Mucosa of stomach (tissue), 1 donor: ENCODE measurements around the gene EVA1C.

Experiments
- H3K27me3 ChIP-seq: one replicate; pipeline ENCODE4 v1.7.0; 2013; ENCODE audit warnings: mild to moderate bottlenecking, low read length; ENCODE audit not compliant: control insufficient read depth, insufficient read depth
- H3K36me3 ChIP-seq: one replicate; pipeline ENCODE4 v1.7.0; 2013; ENCODE audit warnings: low read length; ENCODE audit not compliant: control insufficient read depth, insufficient read depth
- H3K4me1 ChIP-seq: one replicate; pipeline ENCODE4 v1.7.0; 2013; ENCODE audit warnings: mild to moderate bottlenecking, low read length; ENCODE audit not compliant: control insufficient read depth, insufficient read depth
- H3K4me3 ChIP-seq: one replicate; pipeline ENCODE4 v1.7.0; 2013; ENCODE audit warnings: low read length
- H3K9ac ChIP-seq: one replicate; pipeline ENCODE4 v1.7.0; 2013; ENCODE audit warnings: mild to moderate bottlenecking, low read length, moderate library complexity
- H3K9me3 ChIP-seq: one replicate; pipeline ENCODE4 v1.7.0; 2013; ENCODE audit warnings: mild to moderate bottlenecking, low read length, moderate library complexity; ENCODE audit not compliant: control insufficient read depth
- donor health status: Pancreatic carcinoma.

EVA1C gene

GRCh38 chr21:32392880-32393676 lies 19.4 kb upstream of the EVA1C start, which contains the start of gene URB1:
URB1 (minus strand) TSS chr21:32393012; CDS start chr21:32392910, 102 bp downstream.
- peak within 1 kb of the TSS; percentile 94 for H3K4me3 ChIP-seq
- H3K4me1 ChIP-seq, result no peaks in the 10 kb centered on the region
- no peaks in the 10 kb centered on the region for H3K27me3 ChIP-seq
- H3K9ac ChIP-seq, result peak within 1 kb of the TSS; percentile 87
- no peaks in the 10 kb centered on the region for H3K36me3 ChIP-seq
- no peaks in the 10 kb centered on the region for H3K9me3 ChIP-seq

GRCh38 chr21:32393677-32394001 lies 18.9 kb upstream of the EVA1C start:
- no peaks in the 10 kb centered on the region for H3K36me3 ChIP-seq
- H3K4me1 ChIP-seq, result no peaks in the 10 kb centered on the region
- H3K9me3 ChIP-seq, result no peaks in the 10 kb centered on the region
- no peaks in the 10 kb centered on the region for H3K27me3 ChIP-seq
- H3K4me3 ChIP-seq, result peak overlapping the region; percentile 94
- H3K9ac ChIP-seq, result peak overlapping the region; percentile 87

- no peaks in the 10 kb centered on the region for H3K27me3 ChIP-seq
- no peak overlapping the region for H3K9ac ChIP-seq
- no peaks in the 10 kb centered on the region for H3K9me3 ChIP-seq
- H3K4me1 ChIP-seq, result peaks cover 9% of the 10 kb centered on the region
- no peak overlapping the region for H3K4me3 ChIP-seq
- H3K36me3 ChIP-seq, result no peaks in the 10 kb centered on the region
Observed at GRCh38 chr21:32403201-32403777, 9.2 kb upstream of the EVA1C start.

GRCh38 chr21:32406405-32406804 lies 6.1 kb upstream of the EVA1C start:
- Histone ChIP-seq H3K4me3 (no peak overlapping the region), H3K9ac (no peak overlapping the region), H3K4me1 (peaks cover 19% of the 10 kb centered on the region), H3K36me3 (no peaks in the 10 kb centered on the region), H3K9me3 (no peaks in the 10 kb centered on the region), H3K27me3 (no peaks in the 10 kb centered on the region)

- no peaks in the 10 kb centered on the region for H3K27me3 ChIP-seq
- H3K4me3 ChIP-seq, result no peak overlapping the region
- H3K36me3 ChIP-seq, result no peaks in the 10 kb centered on the region
- H3K4me1 ChIP-seq, result peaks cover 27% of the 10 kb centered on the region
- peak overlapping the region; percentile 95 for H3K9ac ChIP-seq
- H3K9me3 ChIP-seq, result no peaks in the 10 kb centered on the region
Observed at GRCh38 chr21:32410291-32410690, 2.2 kb upstream of the EVA1C start.

GRCh38 chr21:32410916-32411315 lies 1.6 kb upstream of the EVA1C start:
- Histone ChIP-seq H3K27me3 (no peaks in the 10 kb centered on the region), H3K9me3 (no peaks in the 10 kb centered on the region), H3K4me3 (peak overlapping the region; percentile 80), H3K4me1 (peaks cover 27% of the 10 kb centered on the region), H3K36me3 (no peaks in the 10 kb centered on the region), H3K9ac (peak overlapping the region; percentile 95)

- no peaks in the 10 kb centered on the region for H3K9me3 ChIP-seq
- peak overlapping the region; percentile 95 for H3K9ac ChIP-seq
- H3K4me1 ChIP-seq, result peaks cover 23% of the 10 kb centered on the region
- H3K27me3 ChIP-seq, result no peaks in the 10 kb centered on the region
- H3K4me3 ChIP-seq, result peak overlapping the region; percentile 80
- H3K36me3 ChIP-seq, result no peaks in the 10 kb centered on the region
Observed at GRCh38 chr21:32411350-32412161, 950 bp upstream of the EVA1C start.

- Histone ChIP-seq H3K27me3 (no peaks in the 10 kb centered on the region), H3K9ac (peak overlapping the region; percentile 95), H3K36me3 (no peaks in the 10 kb centered on the region), H3K4me1 (peaks cover 23% of the 10 kb centered on the region), H3K9me3 (no peaks in the 10 kb centered on the region), H3K4me3 (peak overlapping the region; percentile 29)
Observed at GRCh38 chr21:32413015-32413504, 554 bp downstream of the EVA1C start.

- Histone ChIP-seq H3K4me1 (peaks cover 23% of the 10 kb centered on the region), H3K9ac (peak overlapping the region; percentile 95), H3K27me3 (no peaks in the 10 kb centered on the region), H3K9me3 (no peaks in the 10 kb centered on the region), H3K4me3 (peak overlapping the region; percentile 29), H3K36me3 (no peaks in the 10 kb centered on the region)
Observed at GRCh38 chr21:32413697-32414578, 1.4 kb downstream of the EVA1C start.

- Histone ChIP-seq H3K36me3 (no peaks in the 10 kb centered on the region), H3K9me3 (no peaks in the 10 kb centered on the region), H3K4me3 (no peak overlapping the region), H3K9ac (no peak overlapping the region), H3K4me1 (peaks cover 23% of the 10 kb centered on the region), H3K27me3 (no peaks in the 10 kb centered on the region)
Observed at GRCh38 chr21:32414579-32415358, 2.3 kb downstream of the EVA1C start.
